Hepatocyte (in vitro differentiated cells): ENCODE measurements around the gene PIGK.

ENCODE experiments used
- EZH2 ChIP-seq: fragments of 200-600 bp; sonication (generic); IDR thresholded peaks from 2 replicates; pipeline ENCODE4 v1.6.1; 2016; ENCODE audit warnings: antibody characterized with exemption, mild to moderate bottlenecking, borderline replicate concordance
- TF ChIP-seq, protein P1 (sequence below): fragments of 200-600 bp; sonication (generic); IDR thresholded peaks from 2 replicates; pipeline ENCODE4 v1.5.1; 2016; ENCODE audit warnings: antibody characterized with exemption, mild to moderate bottlenecking; ENCODE audit not compliant: poor library complexity

DNA sequence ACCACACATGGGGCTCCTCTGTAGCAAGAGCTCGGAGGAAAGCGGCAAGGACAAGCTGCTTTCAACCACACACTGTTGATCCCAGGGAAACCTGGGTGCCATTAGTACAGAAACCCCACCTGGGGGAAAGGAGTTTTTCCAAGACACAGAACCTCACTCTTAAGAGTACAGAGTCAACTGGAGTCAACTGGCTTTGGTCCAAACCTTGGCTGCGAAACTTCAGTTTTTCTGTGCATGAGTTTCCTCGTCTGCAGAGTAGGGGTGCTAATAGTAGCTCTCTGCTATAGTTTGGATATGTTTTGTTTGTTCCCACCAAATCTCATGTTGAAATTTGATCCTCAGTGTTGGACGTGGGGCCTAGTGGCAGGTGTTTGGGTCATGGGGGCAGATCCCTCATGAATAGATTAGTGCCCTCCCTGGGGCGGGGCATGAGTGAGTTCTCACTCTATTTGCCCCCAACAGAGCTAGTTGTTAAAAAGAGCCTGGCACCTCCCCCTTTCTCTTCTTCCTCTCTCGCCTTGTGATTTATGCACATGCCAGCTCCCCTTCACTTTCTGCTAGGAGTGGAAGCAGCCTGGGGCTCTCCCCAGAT is 161.1 kb downstream of the PIGK start:
- TF ChIP-seq, protein P1, sequence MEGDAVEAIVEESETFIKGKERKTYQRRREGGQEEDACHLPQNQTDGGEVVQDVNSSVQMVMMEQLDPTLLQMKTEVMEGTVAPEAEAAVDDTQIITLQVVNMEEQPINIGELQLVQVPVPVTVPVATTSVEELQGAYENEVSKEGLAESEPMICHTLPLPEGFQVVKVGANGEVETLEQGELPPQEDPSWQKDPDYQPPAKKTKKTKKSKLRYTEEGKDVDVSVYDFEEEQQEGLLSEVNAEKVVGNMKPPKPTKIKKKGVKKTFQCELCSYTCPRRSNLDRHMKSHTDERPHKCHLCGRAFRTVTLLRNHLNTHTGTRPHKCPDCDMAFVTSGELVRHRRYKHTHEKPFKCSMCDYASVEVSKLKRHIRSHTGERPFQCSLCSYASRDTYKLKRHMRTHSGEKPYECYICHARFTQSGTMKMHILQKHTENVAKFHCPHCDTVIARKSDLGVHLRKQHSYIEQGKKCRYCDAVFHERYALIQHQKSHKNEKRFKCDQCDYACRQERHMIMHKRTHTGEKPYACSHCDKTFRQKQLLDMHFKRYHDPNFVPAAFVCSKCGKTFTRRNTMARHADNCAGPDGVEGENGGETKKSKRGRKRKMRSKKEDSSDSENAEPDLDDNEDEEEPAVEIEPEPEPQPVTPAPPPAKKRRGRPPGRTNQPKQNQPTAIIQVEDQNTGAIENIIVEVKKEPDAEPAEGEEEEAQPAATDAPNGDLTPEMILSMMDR: no peak
- TF ChIP-seq EZH2: no peak
